CD4-positive, CD25-positive, alpha-beta regulatory T cell (primary cell): ENCODE measurements around the gene EIF3A. TPM values are rescaled to one million over a fixed set of nuclear protein-coding genes. Genes with fewer than 3 reads are reported as not detected.

Source experiments
- ATAC-seq, 2 donors: fragments of 150-1000 bp; cut with Tn5 transposase; one replicate each; pipeline ENCODE4 v1.10.0; 2021; ENCODE audit warnings: low read depth in 2 of 2, moderate number of reproducible peaks in 2 of 2, moderate library complexity in 1 of 2
- DNase-seq, 3 donors: peaks; one replicate each; pipeline versions ENCODE4 v3.0.0 to v3.0.0-alpha.2; 2012 to 2022; ENCODE audit warnings: mixed read lengths in 1 of 3
- H3K27ac ChIP-seq: one replicate; pipeline ENCODE4 v1.7.0; 2013; ENCODE audit warnings: mild to moderate bottlenecking, low read length; ENCODE audit not compliant: insufficient read depth, poor library complexity, severe bottlenecking
- H3K27me3 ChIP-seq: one replicate; pipeline ENCODE4 v1.7.0; 2013; ENCODE audit warnings: low read length; ENCODE audit not compliant: control insufficient read depth, insufficient read depth
- H3K36me3 ChIP-seq: one replicate; pipeline ENCODE4 v1.7.0; 2013; ENCODE audit warnings: mild to moderate bottlenecking, low read length, moderate library complexity; ENCODE audit not compliant: control insufficient read depth, insufficient read depth
- H3K4me1 ChIP-seq: 2 replicates; pipeline ENCODE4 v1.7.0; 2013; ENCODE audit warnings: mild to moderate bottlenecking, low read length; ENCODE audit not compliant: insufficient read depth, control insufficient read depth, poor library complexity, severe bottlenecking
- H3K4me3 ChIP-seq: one replicate; pipeline ENCODE4 v1.7.0; 2013; ENCODE audit warnings: low read depth, mild to moderate bottlenecking, low read length, moderate library complexity
- H3K9me3 ChIP-seq, 2 experiments: 1 replicate in 1 of 2; 2 replicates in 1 of 2; pipeline ENCODE4 v1.7.0; 2013; ENCODE audit warnings: low read length in 2 of 2, mild to moderate bottlenecking in 1 of 2, moderate library complexity in 1 of 2; ENCODE audit not compliant: control insufficient read depth in 2 of 2
- H3K27ac Mint-ChIP-seq, 3 donors: one replicate each; pipeline ENCODE4 v1.8.0; 2020 to 2022; ENCODE audit warnings: mild to moderate bottlenecking in 3 of 3, mixed read lengths in 3 of 3, moderate library complexity in 2 of 3
- H3K27me3 Mint-ChIP-seq: one replicate; pipeline ENCODE4 v1.8.0; 2022; ENCODE audit warnings: mild to moderate bottlenecking, mixed read lengths
- H3K36me3 Mint-ChIP-seq: one replicate; pipeline ENCODE4 v1.8.0; 2020; ENCODE audit warnings: mixed read lengths
- H3K4me1 Mint-ChIP-seq, 4 donors: one replicate each; pipeline ENCODE4 v1.8.0; 2020 to 2022; ENCODE audit warnings: mixed read lengths in 4 of 4, mild to moderate bottlenecking in 1 of 4
- H3K4me3 Mint-ChIP-seq, 4 donors: one replicate each; pipeline ENCODE4 v1.8.0; 2020 to 2022; ENCODE audit warnings: mild to moderate bottlenecking in 4 of 4, mixed read lengths in 4 of 4, moderate library complexity in 3 of 4
- H3K9me3 Mint-ChIP-seq, 7 donors: one replicate each; pipeline ENCODE4 v1.8.0; 2020 to 2022; ENCODE audit warnings: mixed read lengths in 7 of 7, mild to moderate bottlenecking in 3 of 7, moderate library complexity in 2 of 7
- polyA plus RNA-seq, 4 donors: library from polyadenylated mRNA; unstranded; fragments of 300-500 nt; fragmentation: Illumina TruSeq; gene quantifications; one replicate each; pipeline ENCODE4 v1.2.3, GENCODE V29; 2021
- total RNA-seq: library from RNA; stranded (reverse); gene quantifications from one replicate; pipeline ENCODE4 v1.2.3, GENCODE V29; 2022

EIF3A gene
- total and polyA plus RNA-seq, 5 donors from 2014 or later: 66.4 to 203 (median 69.5) TPM

GRCh38 chr10:119026301-119027110 lies 54.1 kb downstream of the EIF3A start:
- Histone ChIP-seq H3K4me3 (no peak overlapping the region), H3K27me3 (no peaks in the 10 kb centered on the region), H3K36me3 (no peaks in the 10 kb centered on the region), H3K27ac (no peak overlapping the region), H3K4me1 (peaks cover 12% of the 10 kb centered on the region), H3K9me3 (no peaks in the 10 kb centered on the region)
- ATAC-seq: no peak
- Mint-ChIP-seq H3K4me1 (peaks cover 0 to 23% (median 9%) of the 10 kb centered on the region in 4 donors), H3K36me3 (no peaks in the 10 kb centered on the region), H3K4me3 (peak overlapping the region in 2 of 4 donors; percentile 83 to 86), H3K27ac (peak overlapping the region in 1 of 3 donors; percentile 60), H3K27me3 (peaks cover 21% of the 10 kb centered on the region), H3K9me3 (no peaks in the 10 kb centered on the region)
- no peak for DNase-seq

GRCh38 chr10:119025776-119026175 lies 54.8 kb downstream of the EIF3A start:
- ATAC-seq: no peak
- Histone ChIP-seq H3K36me3 (no peaks in the 10 kb centered on the region), H3K9me3 (no peaks in the 10 kb centered on the region), H3K27ac (no peak overlapping the region), H3K4me1 (peaks cover 11% of the 10 kb centered on the region), H3K27me3 (no peaks in the 10 kb centered on the region), H3K4me3 (no peak overlapping the region)
- Mint-ChIP-seq H3K27me3 (peaks cover 17% of the 10 kb centered on the region), H3K9me3 (no peaks in the 10 kb centered on the region), H3K4me3 (no peak overlapping the region), H3K36me3 (no peaks in the 10 kb centered on the region), H3K27ac (no peak overlapping the region), H3K4me1 (peaks cover 0 to 16% (median 3%) of the 10 kb centered on the region in 4 donors)
- DNase-seq: no peak

- H3K36me3 ChIP-seq: no peaks in the 10 kb centered on the region
- Mint-ChIP-seq H3K36me3 (no peaks in the 10 kb centered on the region), H3K4me1 (peaks cover 0 to 14% (median 3%) of the 10 kb centered on the region in 4 donors), H3K27ac (no peak overlapping the region), H3K9me3 (no peaks in the 10 kb centered on the region), H3K4me3 (no peak overlapping the region), H3K27me3 (peaks cover 18% of the 10 kb centered on the region)
- H3K9me3 ChIP-seq: no peaks in the 10 kb centered on the region
- DNase-seq: no peak
- ATAC-seq: no peak
- peaks cover 7% of the 10 kb centered on the region for H3K4me1 ChIP-seq
- no peak overlapping the region for H3K4me3 ChIP-seq
- H3K27me3 ChIP-seq: no peaks in the 10 kb centered on the region
- no peak overlapping the region for H3K27ac ChIP-seq
Measured at GRCh38 chr10:119025336-119025735, 55.3 kb downstream of the EIF3A start.

- Mint-ChIP-seq H3K27me3 (peaks cover 18% of the 10 kb centered on the region), H3K36me3 (no peaks in the 10 kb centered on the region), H3K4me3 (no peak overlapping the region), H3K4me1 (peaks cover 0 to 14% (median 3%) of the 10 kb centered on the region in 4 donors), H3K27ac (peak overlapping the region in 1 of 3 donors; percentile 46), H3K9me3 (no peaks in the 10 kb centered on the region)
- H3K4me3 ChIP-seq: no peak overlapping the region
- H3K27me3 ChIP-seq: no peaks in the 10 kb centered on the region
- ATAC-seq (no peak), DNase-seq (no peak)
- no peaks in the 10 kb centered on the region for H3K36me3 ChIP-seq
- no peaks in the 10 kb centered on the region for H3K9me3 ChIP-seq
- H3K4me1 ChIP-seq: peaks cover 7% of the 10 kb centered on the region
- no peak overlapping the region for H3K27ac ChIP-seq
Measured at GRCh38 chr10:119024882-119025281, 55.7 kb downstream of the EIF3A start.

GRCh38 chr10:119023553-119023868 lies 57.1 kb downstream of the EIF3A start:
- no peaks in the 10 kb centered on the region for H3K36me3 ChIP-seq
- H3K36me3 Mint-ChIP-seq: no peaks in the 10 kb centered on the region
- H3K9me3 Mint-ChIP-seq: peaks cover 0 to 3% (median 0%) of the 10 kb centered on the region in 7 donors
- no peak overlapping the region for H3K4me3 Mint-ChIP-seq
- H3K4me1 ChIP-seq: no peaks in the 10 kb centered on the region
- H3K4me1 Mint-ChIP-seq: peaks cover 0 to 9% (median 2%) of the 10 kb centered on the region in 4 donors
- H3K27ac ChIP-seq: no peak overlapping the region
- H3K27ac Mint-ChIP-seq: no peak overlapping the region
- H3K9me3 ChIP-seq: no peaks in the 10 kb centered on the region
- peaks cover 23% of the 10 kb centered on the region for H3K27me3 Mint-ChIP-seq
- ATAC-seq (no peak), DNase-seq (no peak)
- no peak overlapping the region for H3K4me3 ChIP-seq
- H3K27me3 ChIP-seq: no peaks in the 10 kb centered on the region

- H3K27me3 Mint-ChIP-seq: peaks cover 19% of the 10 kb centered on the region
- Histone ChIP-seq H3K4me3 (no peak overlapping the region), H3K36me3 (no peaks in the 10 kb centered on the region), H3K27ac (no peak overlapping the region), H3K27me3 (no peaks in the 10 kb centered on the region), H3K4me1 (no peaks in the 10 kb centered on the region), H3K9me3 (no peaks in the 10 kb centered on the region)
- H3K4me3 Mint-ChIP-seq: peak overlapping the region in 1 of 4 donors; percentile 11
- H3K9me3 Mint-ChIP-seq: peaks cover 0 to 3% (median 0%) of the 10 kb centered on the region in 7 donors
- DNase-seq (no peak), ATAC-seq (no peak)
- H3K36me3 Mint-ChIP-seq: no peaks in the 10 kb centered on the region
- H3K4me1 Mint-ChIP-seq: peaks cover 0 to 4% (median 0%) of the 10 kb centered on the region in 4 donors
- peak overlapping the region in 1 of 3 donors; percentile 57 for H3K27ac Mint-ChIP-seq
Measured at GRCh38 chr10:119022846-119023552, 57.6 kb downstream of the EIF3A start.

GRCh38 chr10:119020627-119020946 lies 60.0 kb downstream of the EIF3A start:
- no peaks in the 10 kb centered on the region for H3K4me1 Mint-ChIP-seq
- H3K36me3 Mint-ChIP-seq: no peaks in the 10 kb centered on the region
- Histone ChIP-seq H3K4me1 (no peaks in the 10 kb centered on the region), H3K9me3 (no peaks in the 10 kb centered on the region), H3K36me3 (no peaks in the 10 kb centered on the region), H3K27me3 (no peaks in the 10 kb centered on the region), H3K27ac (no peak overlapping the region), H3K4me3 (no peak overlapping the region)
- H3K9me3 Mint-ChIP-seq: peaks cover 0 to 3% (median 0%) of the 10 kb centered on the region in 7 donors
- no peak for ATAC-seq
- peaks cover 16% of the 10 kb centered on the region for H3K27me3 Mint-ChIP-seq
- no peak overlapping the region for H3K4me3 Mint-ChIP-seq
- H3K27ac Mint-ChIP-seq: peak overlapping the region in 1 of 3 donors; percentile 40
- DNase-seq: no peak
